ENCODE data around the gene EEF1G.

- TF ChIP-seq, protein P1, sequence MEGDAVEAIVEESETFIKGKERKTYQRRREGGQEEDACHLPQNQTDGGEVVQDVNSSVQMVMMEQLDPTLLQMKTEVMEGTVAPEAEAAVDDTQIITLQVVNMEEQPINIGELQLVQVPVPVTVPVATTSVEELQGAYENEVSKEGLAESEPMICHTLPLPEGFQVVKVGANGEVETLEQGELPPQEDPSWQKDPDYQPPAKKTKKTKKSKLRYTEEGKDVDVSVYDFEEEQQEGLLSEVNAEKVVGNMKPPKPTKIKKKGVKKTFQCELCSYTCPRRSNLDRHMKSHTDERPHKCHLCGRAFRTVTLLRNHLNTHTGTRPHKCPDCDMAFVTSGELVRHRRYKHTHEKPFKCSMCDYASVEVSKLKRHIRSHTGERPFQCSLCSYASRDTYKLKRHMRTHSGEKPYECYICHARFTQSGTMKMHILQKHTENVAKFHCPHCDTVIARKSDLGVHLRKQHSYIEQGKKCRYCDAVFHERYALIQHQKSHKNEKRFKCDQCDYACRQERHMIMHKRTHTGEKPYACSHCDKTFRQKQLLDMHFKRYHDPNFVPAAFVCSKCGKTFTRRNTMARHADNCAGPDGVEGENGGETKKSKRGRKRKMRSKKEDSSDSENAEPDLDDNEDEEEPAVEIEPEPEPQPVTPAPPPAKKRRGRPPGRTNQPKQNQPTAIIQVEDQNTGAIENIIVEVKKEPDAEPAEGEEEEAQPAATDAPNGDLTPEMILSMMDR (IDR thresholded peaks at IDR 0.05), result no peak
- no peak for TF ChIP-seq POLR2A (IDR thresholded peaks at IDR 0.05)
Observed at GRCh38 chr11:62532096-62532495, 41.6 kb downstream of the EEF1G start.

Data from Peyer's patch (tissue), 4 donors.